H1 (cell line): ENCODE results near the gene CLIC1. TPM values are rescaled to one million over a fixed set of nuclear protein-coding genes. Genes with fewer than 3 reads are reported as not detected.

ENCODE experiments used
- CTCF ChIA-PET: fragments of 300-600 bp; sonication (Branson Sonifier 250); formaldehyde crosslinking; loops from one replicate; lab custom pipeline; 2021; ENCODE audit not compliant: partially characterized antibody; lab: Charles Lee
- POLR2A ChIA-PET: fragments of 300-600 bp; sonication (Branson Sonifier 250); formaldehyde crosslinking; loops from one replicate; lab custom pipeline; 2021; ENCODE audit warnings: inconsistent platforms; ENCODE audit not compliant: partially characterized antibody; lab: Charles Lee
- DNase-seq, 2 experiments: peaks; one replicate each; pipeline versions ENCODE4 v3.0.0 to v3.0.0-alpha.2; 2010 to 2022; ENCODE audit warnings: low spot score in 2 of 2, low read depth in 1 of 2, mixed read lengths in 1 of 2
- FAIRE-seq: peaks from 2 replicates; lab custom pipeline; 2011; peaks lifted over from hg19 to GRCh38; lab: Jason Lieb, UNC
- H2AFZ ChIP-seq: 2 replicates; pipeline ENCODE4 v1.8.1; 2012; ENCODE audit warnings: low read length, inconsistent platforms
- H2AK5ac ChIP-seq: 2 replicates; pipeline ENCODE4 v1.6.1; 2013; ENCODE audit warnings: low read depth, low read length
- H2BK120ac ChIP-seq: replicated peaks from 2 replicates; pipeline ENCODE3; 2013; ENCODE audit warnings: low read depth, low read length, inconsistent platforms
- H2BK12ac ChIP-seq: 2 replicates; pipeline ENCODE4 v1.6.1; 2013; ENCODE audit warnings: low read depth, low read length
- H2BK15ac ChIP-seq: 2 replicates; pipeline ENCODE4 v1.6.1; 2013; ENCODE audit warnings: low read length
- H2BK20ac ChIP-seq: 2 replicates; pipeline ENCODE4 v1.6.1; 2013; ENCODE audit warnings: low read length
- H2BK5ac ChIP-seq: 2 replicates; pipeline ENCODE4 v1.6.1; 2013; ENCODE audit warnings: low read depth, low read length
- H3K14ac ChIP-seq: 2 replicates; pipeline ENCODE4 v1.6.1; 2013; ENCODE audit warnings: inconsistent platforms; ENCODE audit not compliant: insufficient read length
- H3K18ac ChIP-seq: 2 replicates; pipeline ENCODE4 v1.6.1; 2013; ENCODE audit warnings: low read length; ENCODE audit errors: extremely low read depth
- H3K23ac ChIP-seq: 2 replicates; pipeline ENCODE4 v1.6.1; 2013; ENCODE audit warnings: inconsistent platforms; ENCODE audit not compliant: insufficient read length
- H3K23me2 ChIP-seq: 2 replicates; pipeline ENCODE4 v1.6.1; 2013; ENCODE audit warnings: low read depth, low read length
- H3K27ac ChIP-seq: 2 replicates; pipeline ENCODE4 v1.6.1; 2011; ENCODE audit warnings: low read depth, low read length, inconsistent platforms
- H3K27me3 ChIP-seq, 4 experiments: replicated peaks in 1 of 4; 1 replicate in 1 of 4; 2 replicates in 3 of 4; pipeline versions ENCODE4 v1.6.1 to v1.8.1; 2011 to 2013; ENCODE audit warnings: low read length in 3 of 4, mild to moderate bottlenecking in 3 of 4, inconsistent platforms in 2 of 4, mixed read lengths in 2 of 4, moderate library complexity in 1 of 4; ENCODE audit not compliant: control insufficient read depth in 3 of 4, insufficient read depth in 3 of 4; ENCODE audit errors: extremely low read depth in 1 of 4
- H3K36me3 ChIP-seq, 4 experiments: 2 replicates each; pipeline versions ENCODE4 v1.6.1 to v1.8.1; 2011 to 2013; ENCODE audit warnings: mild to moderate bottlenecking in 4 of 4, low read length in 3 of 4, moderate library complexity in 2 of 4, control low read depth in 1 of 4, inconsistent platforms in 1 of 4; ENCODE audit not compliant: insufficient read depth in 4 of 4, control insufficient read depth in 2 of 4
- H3K4ac ChIP-seq: replicated peaks from 2 replicates; pipeline ENCODE3; 2013; ENCODE audit warnings: low read length, low read depth, mixed read lengths, inconsistent platforms; ENCODE audit not compliant: insufficient read length
- H3K4me1 ChIP-seq, 4 experiments: replicated peaks in 1 of 4; 1 replicate in 1 of 4; 2 replicates in 3 of 4; pipeline versions ENCODE4 v1.6.1 to v1.8.1; 2011 to 2013; ENCODE audit warnings: low read length in 3 of 4, inconsistent platforms in 2 of 4, mixed read lengths in 1 of 4; ENCODE audit not compliant: insufficient read depth in 4 of 4, control insufficient read depth in 3 of 4
- H3K4me2 ChIP-seq, 2 experiments: 2 replicates each; pipeline versions ENCODE4 v1.6.1 to v1.8.1; 2011 to 2013; ENCODE audit warnings: low read depth in 2 of 2, low read length in 2 of 2, control low read depth in 1 of 2, inconsistent platforms in 1 of 2, mild to moderate bottlenecking in 1 of 2; ENCODE audit not compliant: insufficient read depth in 1 of 2
- H3K4me3 ChIP-seq, 4 experiments: fragments of 200-600, 300-600 bp in 1 of 4; sonication (generic), shearing (Covaris generic), sonication (Bioruptor Twin) in 1 of 4; 2 replicates each; pipeline versions ENCODE4 v1.5.1 to v1.8.1; 2011 to 2016; ENCODE audit warnings: low read length in 4 of 4, low read depth in 3 of 4, control low read depth in 2 of 4, inconsistent platforms in 2 of 4, mild to moderate bottlenecking in 2 of 4, mixed read lengths in 1 of 4, moderate library complexity in 1 of 4; ENCODE audit not compliant: insufficient read depth in 2 of 4; ENCODE audit errors: extremely low read depth in 1 of 4
- H3K56ac ChIP-seq: replicated peaks from 2 replicates; pipeline ENCODE3; 2013; ENCODE audit warnings: low read depth, mild to moderate bottlenecking, mixed read lengths, low read length, inconsistent platforms; ENCODE audit not compliant: insufficient read length
- H3K79me1 ChIP-seq: 2 replicates; pipeline ENCODE4 v1.6.1; 2013; ENCODE audit warnings: low read depth, low read length, control low read depth
- H3K79me2 ChIP-seq, 2 experiments: 2 replicates each; pipeline versions ENCODE4 v1.6.1 to v1.8.1; 2012 to 2013; ENCODE audit warnings: low read length in 2 of 2, mild to moderate bottlenecking in 2 of 2, inconsistent platforms in 1 of 2; ENCODE audit not compliant: insufficient read depth in 2 of 2, control insufficient read depth in 1 of 2
- H3K9ac ChIP-seq, 4 experiments: replicated peaks in 1 of 4; 1 replicate in 1 of 4; 2 replicates in 3 of 4; pipeline versions ENCODE4 v1.6.1 to v1.8.1; 2011 to 2013; ENCODE audit warnings: low read depth in 3 of 4, low read length in 3 of 4, control low read depth in 2 of 4, mild to moderate bottlenecking in 2 of 4, moderate library complexity in 2 of 4, inconsistent platforms in 1 of 4; ENCODE audit errors: extremely low read depth in 1 of 4
- H3K9me3 ChIP-seq, 2 experiments: 2 replicates each; pipeline versions ENCODE4 v1.6.1 to v1.8.1; 2012 to 2013; ENCODE audit warnings: mild to moderate bottlenecking in 2 of 2, moderate library complexity in 2 of 2, control low read depth in 1 of 2, inconsistent platforms in 1 of 2, low read depth in 1 of 2, low read length in 1 of 2, mixed read lengths in 1 of 2; ENCODE audit not compliant: insufficient read depth in 2 of 2
- H4K20me1 ChIP-seq, 2 experiments: replicated peaks in 1 of 2; 2 replicates each; pipeline versions ENCODE3 to v1.8.1; 2011 to 2013; ENCODE audit warnings: inconsistent platforms in 2 of 2, low read length in 2 of 2, mild to moderate bottlenecking in 1 of 2; ENCODE audit not compliant: insufficient read depth in 2 of 2, control insufficient read depth in 1 of 2
- H4K5ac ChIP-seq: 2 replicates; pipeline ENCODE4 v1.6.1; 2013; ENCODE audit warnings: low read length, low read depth, mixed read lengths, inconsistent platforms; ENCODE audit not compliant: insufficient read length
- H4K8ac ChIP-seq: 2 replicates; pipeline ENCODE4 v1.8.0; 2013; ENCODE audit warnings: mild to moderate bottlenecking, moderate library complexity, low read length, inconsistent platforms; ENCODE audit not compliant: insufficient read depth; ENCODE audit errors: extremely low read depth
- H4K91ac ChIP-seq: replicated peaks from 2 replicates; pipeline ENCODE3; 2013; ENCODE audit warnings: low read length, mixed read lengths, inconsistent platforms; ENCODE audit not compliant: insufficient read length
- E2F6 ChIP-seq: IDR thresholded peaks from 2 replicates; pipeline ENCODE4 v1.6.1; 2012; ENCODE audit warnings: inconsistent platforms
- NANOG ChIP-seq: IDR thresholded peaks from 2 replicates; pipeline ENCODE4 v1.6.1; 2011; ENCODE audit warnings: low read length, low read depth, mild to moderate bottlenecking, inconsistent platforms; ENCODE audit not compliant: insufficient read depth, poor library complexity, severe bottlenecking
- PHF8 ChIP-seq: fragments of 200-600 bp; sonication (generic); conservative IDR thresholded peaks from 2 replicates; pipeline ENCODE4 v1.7.1; 2012; ENCODE audit warnings: low read depth, mild to moderate bottlenecking, inconsistent platforms, low read length, moderate library complexity
- SIX5 ChIP-seq: IDR thresholded peaks from 2 replicates; pipeline ENCODE4 v1.6.1; 2011; ENCODE audit warnings: mild to moderate bottlenecking, low read depth, low read length
- WGBS, 2 experiments: shearing (Covaris generic) in 1 of 2; methylation state at CpG; one replicate each; pipeline versions ENCODE4 v1.1.6 to v1.1.7; 2013 to 2015; ENCODE audit warnings: low lambda C conversion rate in 2 of 2, mixed read lengths in 2 of 2, inconsistent platforms in 1 of 2, low coverage in 1 of 2, missing lambda C conversion rate in 1 of 2; ENCODE audit not compliant: insufficient replicate concordance in 2 of 2, insufficient coverage in 1 of 2, insufficient read length in 1 of 2; ENCODE audit errors: extremely low coverage in 1 of 2, missing lambda C conversion rate in 1 of 2; 5-methylcytosine and 5-hydroxymethylcytosine counted together
- polyA plus RNA-seq, 7 experiments: library from polyadenylated mRNA; depleted of rRNA in 3 of 7; stranded (reverse) in 5 of 7; unstranded in 2 of 7; fragments of >200 nt in 5 of 7; fragments of 200-250 nt in 2 of 7; gene quantifications; 1 replicate in 5 of 7; 2 replicates in 1 of 7; 4 replicates in 1 of 7; pipeline versions ENCODE4 v1.2.1 to v1.2.3, GENCODE V29; 2011 to 2013; ENCODE audit warnings: missing spikeins in 2 of 7, mixed read lengths in 2 of 7
- total RNA-seq: library from RNA; stranded (reverse); fragmentation: NEBNext Ultra II Directional; extraction: Animal tissue kit (Norgen Biotek cat#: 25700); gene quantifications from 2 replicates; pipeline ENCODE4 v1.2.1, GENCODE V29; 2021

The CLIC1 gene
- total and polyA plus RNA-seq, 2 of the 8 experiments (the other 6 are each of a cell fraction or from before 2014, with no cell fraction given) = 250 to 277 TPM

DNA sequence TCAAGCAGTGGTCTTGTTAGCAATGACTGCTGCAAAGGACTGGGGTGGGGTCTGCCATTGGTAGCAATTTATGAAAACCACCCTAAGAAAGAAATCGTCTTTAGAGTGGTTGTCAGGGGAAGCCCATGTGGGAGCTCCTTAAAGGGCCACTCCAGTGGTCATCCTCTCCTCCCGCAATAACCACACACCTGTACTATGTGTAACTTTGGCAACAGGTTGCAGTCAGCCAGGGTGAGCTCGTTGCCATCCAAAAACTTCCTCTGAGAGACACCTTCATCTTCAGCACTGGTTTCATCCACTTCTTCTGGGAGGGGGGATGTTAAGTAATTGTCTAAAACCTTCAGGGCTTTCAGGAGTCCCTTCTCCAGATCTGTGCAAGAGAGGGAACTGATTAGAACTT, 4.3 kb downstream of the CLIC1 start:
- H3K27ac ChIP-seq = no peak overlapping the region
- DNase-seq (no peak), FAIRE-seq (no peak)
- no peak overlapping the region for H4K91ac ChIP-seq
- no peak overlapping the region; a peak in 2 of 7 replicates for H3K9ac ChIP-seq
- H3K4me2 ChIP-seq = no peak overlapping the region
- no peak overlapping the region for H3K18ac ChIP-seq
- H2BK15ac ChIP-seq = no peak overlapping the region
- H4K8ac ChIP-seq = no peak overlapping the region
- H3K27me3 ChIP-seq = no peaks in the 10 kb centered on the region
- ChIA-PET CTCF (interaction anchor here (0.6 to 3.1 kb wide), 7 partner anchors 33 to 64 kb away, joined by 3 to 12 read pairs (median 4); partner anchors contain the start of gene VARS1), POLR2A (interaction anchor here (0.6 to 4.2 kb wide), 9 partner anchors 8 to 104 kb away, joined by 3 to 57 read pairs (median 5); partner anchors contain the start of genes GPANK1, HSPA1B, MPIG6B and MSH5)
- H4K20me1 ChIP-seq = peaks cover 4 to 5% of the 10 kb centered on the region in 2 experiments
- no peak for TF ChIP-seq E2F6
- TF ChIP-seq NANOG = no peak
- TF ChIP-seq PHF8 = no peak
- no peak for TF ChIP-seq SIX5
- no peaks in the 10 kb centered on the region for H3K9me3 ChIP-seq
- H3K36me3 ChIP-seq = peaks cover 10 to 37% (median 29%) of the 10 kb centered on the region in 4 experiments
- peaks cover 15 to 24% (median 16%) of the 10 kb centered on the region in 4 experiments for H3K4me1 ChIP-seq
- no peak overlapping the region for H2BK5ac ChIP-seq
- H2AFZ ChIP-seq = no peak overlapping the region
- H2BK20ac ChIP-seq = no peak overlapping the region
- H2AK5ac ChIP-seq = no peak overlapping the region
- no peak overlapping the region for H3K4me3 ChIP-seq
- no peak overlapping the region for H3K4ac ChIP-seq
- no peak overlapping the region for H2BK120ac ChIP-seq
- peaks cover 19% of the 10 kb centered on the region for H3K23me2 ChIP-seq
- no peak overlapping the region for H3K23ac ChIP-seq
- peaks cover 11% of the 10 kb centered on the region; the same call in 1 of the 2 replicates for H3K79me1 ChIP-seq
- no peak overlapping the region for H3K14ac ChIP-seq
- H3K79me2 ChIP-seq = peaks cover 0 to 26% of the 10 kb centered on the region in 2 experiments; a peak in 2 of 4 replicates
- no peak overlapping the region for H3K56ac ChIP-seq
- WGBS, 2 experiments = 93% methylated on average over 3 of the region's 3 CpGs; no CpG with 5 or more reads in 1 of the 2 experiments
- no peak overlapping the region for H2BK12ac ChIP-seq
- H4K5ac ChIP-seq = no peak overlapping the region
